Stimulated activated CD8-positive, alpha-beta memory T cell treated with anti-CD3 and anti-CD28 coated beads, Interleukin-7, amount 100 ng/mL, for 4 hours (primary cell): ENCODE results near the gene ALOX5.

Experiments
- DNase-seq, 2 donors: peaks; one replicate each; pipeline ENCODE4 v3.0.0-alpha.2; 2020; ENCODE audit warnings: low read depth in 2 of 2

ALOX5 gene

DNA sequence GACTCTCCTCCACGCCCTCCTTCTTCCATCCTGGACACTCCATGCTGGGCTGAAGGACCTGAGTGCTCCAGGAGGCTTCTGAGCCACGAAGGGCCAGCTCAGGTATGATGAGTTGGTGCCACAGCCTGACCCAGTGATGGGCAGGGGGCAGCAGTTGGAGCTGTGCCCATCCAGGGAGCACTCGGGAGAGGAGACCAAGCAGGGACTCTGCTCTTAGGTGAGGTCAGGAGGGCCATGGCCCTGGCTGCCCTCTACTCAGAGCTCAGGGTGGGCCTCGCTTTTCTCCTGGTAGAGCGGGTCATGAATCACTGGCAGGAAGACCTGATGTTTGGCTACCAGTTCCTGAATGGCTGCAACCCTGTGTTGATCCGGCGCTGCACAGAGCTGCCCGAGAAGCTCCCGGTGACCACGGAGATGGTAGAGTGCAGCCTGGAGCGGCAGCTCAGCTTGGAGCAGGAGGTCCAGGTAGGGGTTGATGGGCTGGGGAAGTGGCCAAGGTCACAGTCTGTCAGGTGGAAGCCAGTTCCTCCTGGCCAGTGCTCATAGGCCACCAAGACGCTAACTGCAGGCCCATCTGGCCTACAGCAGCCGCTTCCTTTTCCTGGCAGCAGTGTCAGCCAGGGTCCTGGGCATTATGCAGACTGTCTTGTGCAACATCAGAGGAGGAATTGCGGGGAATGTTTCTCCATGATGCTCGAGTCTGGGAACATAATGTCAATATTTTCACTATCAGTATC is 50.8 kb downstream of the ALOX5 start:
- DNase-seq, result no peak

DNA sequence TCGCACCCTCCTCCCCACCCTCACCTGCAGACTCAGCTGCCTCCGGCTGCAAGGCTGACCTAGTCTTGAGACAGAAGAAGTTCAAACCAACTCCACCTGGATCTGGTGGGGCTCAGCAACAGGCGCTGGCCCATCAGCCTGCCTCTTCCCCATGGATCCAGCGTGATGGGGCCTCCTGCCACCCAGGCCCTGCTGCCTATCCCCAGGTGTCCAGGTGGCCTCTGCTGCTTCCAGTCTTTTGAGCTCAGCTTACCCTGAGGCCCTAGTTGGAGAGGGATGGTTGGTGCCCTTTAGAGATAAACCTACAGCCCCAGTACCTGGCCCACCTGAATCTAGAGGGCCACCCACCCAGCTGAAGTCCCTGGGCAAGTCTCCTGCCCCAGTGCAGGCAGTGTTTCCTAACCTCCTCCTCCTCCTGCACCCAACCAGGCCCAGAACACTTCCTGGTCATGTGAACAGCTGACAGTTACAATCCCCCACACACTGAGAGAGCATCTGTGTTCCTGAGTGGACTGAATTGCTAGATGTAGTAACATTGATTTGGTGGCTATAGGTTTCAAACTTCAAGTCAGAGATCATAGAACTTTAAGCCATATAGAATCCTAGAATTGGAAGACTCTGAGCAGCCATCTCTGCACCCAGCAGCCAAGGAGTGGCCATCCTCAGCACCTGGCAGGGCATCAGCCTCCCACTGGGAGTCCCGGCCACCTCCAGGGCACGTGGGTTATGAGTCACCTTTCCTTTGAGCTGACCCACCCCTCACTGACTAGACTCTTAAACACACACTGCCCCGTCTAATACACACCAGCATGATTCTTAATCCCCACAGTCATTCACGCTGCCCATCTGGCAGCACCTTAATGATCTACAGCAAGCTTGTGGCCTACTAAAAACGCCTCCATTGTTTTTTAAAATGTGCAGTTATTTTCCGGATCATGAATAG is 51.9 kb downstream of the ALOX5 start:
- DNase-seq, result no peak

GRCh38 chr10:45427262-45427969 is 53.4 kb downstream of the ALOX5 start:
- DNase-seq, result no peak

DNA sequence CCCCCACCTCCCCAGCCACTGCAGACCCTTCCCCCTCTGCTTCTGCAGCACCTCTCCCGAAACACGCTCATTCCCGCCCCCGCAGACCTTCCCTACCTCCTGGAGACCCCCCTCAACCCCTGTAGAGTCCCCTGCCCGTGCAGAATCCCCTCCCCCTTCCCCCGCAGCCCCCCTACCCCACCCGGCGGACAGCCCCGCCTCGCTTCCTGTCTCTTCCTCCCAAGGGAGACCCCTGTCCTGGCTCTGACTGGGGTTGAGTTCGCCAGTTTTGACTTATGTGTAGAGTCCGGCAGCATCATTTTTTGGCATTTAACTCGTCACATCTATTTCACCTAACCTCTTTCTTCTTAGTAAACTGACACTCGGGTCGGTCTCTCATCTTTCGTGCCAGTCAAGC is 54.0 kb downstream of the ALOX5 start:
- no peak for DNase-seq

- no peak for DNase-seq
Observed at GRCh38 chr10:45428611-45429510, 54.8 kb downstream of the ALOX5 start.

GRCh38 chr10:45429790-45430189 is 55.8 kb downstream of the ALOX5 start:
- no peak for DNase-seq

DNA sequence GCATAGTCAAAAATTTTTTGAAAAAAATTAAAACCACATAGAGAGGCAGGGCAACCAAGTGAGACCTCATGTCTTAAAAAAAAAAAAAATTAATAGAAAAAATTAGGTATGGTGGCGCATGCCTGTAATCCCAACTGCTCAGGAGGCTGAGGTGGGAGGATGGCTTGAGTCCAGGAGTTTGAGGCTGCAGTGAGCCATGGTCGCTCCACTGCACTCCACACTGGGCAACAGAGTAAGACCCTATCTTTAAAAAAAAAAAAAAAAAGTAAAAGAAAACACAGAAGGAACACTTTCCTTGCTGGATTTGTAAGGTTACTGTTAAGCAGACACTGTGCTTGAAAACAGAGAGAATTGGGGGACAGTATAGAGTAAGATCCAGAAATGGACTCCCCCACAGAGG is 58.1 kb downstream of the ALOX5 start:
- DNase-seq, result no peak

GRCh38 chr10:45432700-45433472 is 58.9 kb downstream of the ALOX5 start:
- DNase-seq, result no peak

DNA sequence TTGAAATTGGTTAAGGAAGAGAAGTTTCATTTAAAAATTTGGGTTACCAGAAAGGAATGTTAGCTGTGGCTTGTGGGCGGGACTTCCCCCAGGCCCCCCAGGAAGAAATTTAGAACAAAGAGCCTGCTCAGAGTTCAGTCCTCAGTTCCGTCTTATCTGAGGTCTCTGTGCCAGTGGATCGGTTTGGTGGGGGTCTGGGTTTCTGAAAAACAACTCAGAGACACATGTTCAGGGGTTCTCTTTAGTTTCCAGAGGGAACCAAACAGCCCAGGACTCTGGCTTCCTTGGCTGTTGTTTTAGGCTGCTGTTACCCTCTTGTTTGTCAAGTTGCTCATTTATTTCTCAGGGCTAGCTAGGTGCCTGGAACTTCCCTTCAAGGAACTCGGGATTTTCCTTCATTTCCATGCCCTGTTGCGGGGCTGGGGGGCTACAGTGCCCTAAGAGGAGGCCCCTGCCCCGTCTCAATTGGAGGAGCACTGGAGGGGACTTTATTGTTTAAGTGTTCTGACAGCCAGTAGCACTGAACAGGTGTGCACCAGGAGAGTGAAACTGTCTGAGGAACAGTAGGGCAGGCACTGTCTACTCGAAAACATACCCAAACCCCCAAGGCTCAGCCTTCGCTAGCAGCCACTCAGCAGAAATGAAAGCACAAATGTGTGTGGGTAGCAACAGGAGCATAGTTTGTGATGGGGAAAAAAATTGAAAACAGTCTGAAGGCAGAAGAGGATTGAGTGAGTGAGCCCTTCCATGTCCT is 59.9 kb downstream of the ALOX5 start:
- DNase-seq, result no peak

GRCh38 chr10:45437587-45438465 is 63.8 kb downstream of the ALOX5 start:
- no peak for DNase-seq

- no peak for DNase-seq
Observed at GRCh38 chr10:45438466-45439090, 64.6 kb downstream of the ALOX5 start.

- DNase-seq, result no peak
Observed at GRCh38 chr10:45439365-45439764, 65.3 kb downstream of the ALOX5 start.

GRCh38 chr10:45439873-45440272 is 65.9 kb downstream of the ALOX5 start:
- no peak for DNase-seq

DNA sequence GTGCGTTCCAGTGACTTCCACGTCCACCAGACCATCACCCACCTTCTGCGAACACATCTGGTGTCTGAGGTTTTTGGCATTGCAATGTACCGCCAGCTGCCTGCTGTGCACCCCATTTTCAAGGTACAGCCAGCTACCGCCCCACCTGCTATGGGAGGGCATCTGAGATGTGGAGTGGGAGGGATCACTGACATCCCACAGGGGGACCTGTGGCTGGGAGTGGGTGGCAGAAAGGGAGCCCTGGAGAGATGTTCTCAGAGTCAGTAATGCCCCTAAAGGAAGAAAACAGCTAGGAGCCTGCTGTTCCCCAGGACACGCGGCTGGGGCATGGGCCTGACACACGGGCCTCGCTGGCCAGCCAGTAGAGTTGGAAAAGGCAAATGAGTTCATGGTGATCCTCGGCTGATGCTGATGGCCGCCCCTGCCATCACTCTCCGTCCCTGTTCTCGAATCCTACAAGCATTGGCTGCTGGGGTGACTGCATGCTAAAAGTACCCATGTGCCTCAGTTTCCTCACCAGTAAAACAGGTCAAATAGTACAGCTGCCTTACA is 66.6 kb downstream of the ALOX5 start:
- no peak for DNase-seq

DNA sequence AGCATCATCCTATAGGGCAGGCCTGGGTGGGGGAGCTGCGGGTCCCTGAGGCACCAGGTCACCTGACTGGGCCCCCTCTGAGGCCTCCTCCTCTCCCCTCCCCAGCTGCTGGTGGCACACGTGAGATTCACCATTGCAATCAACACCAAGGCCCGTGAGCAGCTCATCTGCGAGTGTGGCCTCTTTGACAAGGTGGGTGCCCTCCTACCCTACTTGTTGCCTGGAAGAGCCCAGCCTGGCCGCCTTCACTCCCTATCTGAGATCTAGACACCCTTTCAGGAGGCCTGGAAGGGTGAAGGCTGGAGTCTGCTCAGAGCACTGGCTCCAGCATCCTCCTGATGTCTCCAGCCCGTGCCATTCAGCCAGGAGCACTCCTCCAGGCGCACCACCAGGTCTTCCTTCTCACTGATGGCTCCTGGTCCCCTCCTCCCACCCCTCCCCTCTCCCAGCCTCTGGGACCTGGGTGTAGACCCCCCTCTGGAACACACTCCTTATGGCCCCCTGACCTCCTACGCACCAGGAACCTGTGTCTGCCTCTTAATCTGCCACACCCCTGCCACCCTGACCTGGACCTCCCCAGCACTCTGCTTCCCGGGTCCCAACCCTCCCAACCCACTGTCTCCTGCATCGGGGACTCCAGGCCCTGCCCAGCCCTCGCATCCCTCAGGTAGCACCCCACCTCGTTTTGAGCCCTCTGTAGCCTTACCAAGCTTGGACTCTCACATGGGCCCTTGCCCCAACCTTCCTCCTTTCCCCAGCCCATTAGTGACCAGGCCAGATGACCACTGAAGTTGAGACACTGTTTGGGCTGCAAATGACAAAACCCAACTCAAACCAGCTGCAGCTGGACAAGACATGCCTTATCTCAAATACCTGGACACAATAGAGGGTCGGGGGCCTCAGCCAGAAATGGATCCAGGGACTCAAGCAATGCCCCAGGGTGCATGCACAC is 67.5 kb downstream of the ALOX5 start:
- no peak for DNase-seq

GRCh38 chr10:45442251-45442650 is 68.2 kb downstream of the ALOX5 start:
- DNase-seq, result no peak

DNA sequence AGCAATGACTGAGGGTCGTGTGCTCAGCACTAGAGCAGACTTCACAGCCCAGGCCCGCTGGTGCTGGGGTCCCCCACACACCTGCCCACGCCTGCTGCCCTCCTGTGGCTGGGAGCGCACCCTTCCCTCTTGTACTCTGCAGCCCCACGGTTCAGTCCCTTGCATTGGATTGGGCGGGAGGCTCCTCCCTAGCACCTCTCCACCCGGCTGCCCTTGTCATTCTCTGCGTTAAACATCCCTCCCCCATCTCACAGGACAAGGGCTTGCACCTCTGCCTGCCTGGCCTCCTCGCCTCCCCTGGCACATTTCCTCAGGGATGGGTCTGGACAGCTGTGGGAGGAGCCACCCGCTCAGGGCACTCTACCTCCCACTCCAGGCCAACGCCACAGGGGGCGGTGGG is 68.6 kb downstream of the ALOX5 start:
- DNase-seq, result no peak
